GM12878 (cell line): ENCODE results near the gene OR52E2. TPM values are rescaled to one million over a fixed set of nuclear protein-coding genes. Genes with fewer than 3 reads are reported as not detected.

Source experiments
- ATAC-seq: fragments of 200-7000 bp; cut with Tn5 transposase; 3 replicates; pipeline ENCODE4 v1.9.1; 2020; ENCODE audit warnings: mild to moderate bottlenecking, moderate library complexity
- BruUV-seq: library from RNA; stranded (reverse); fragments of 400-500 nt; replicated peaks from 2 replicates; lab custom pipeline; 2021; lab: Mats Ljungman, UMichigan
- CTCF ChIA-PET: fragments of 300-600 bp; sonication (Branson Sonifier 250); formaldehyde crosslinking; extraction: SDS; loops from one replicate; lab custom pipeline; 2021; ENCODE audit warnings: inconsistent platforms; lab: Yijun Ruan, JAX
- POLR2A ChIA-PET: fragments of 350-600 bp; formaldehyde crosslinking; extraction: SDS; loops from one replicate; lab custom pipeline; 2021; ENCODE audit warnings: inconsistent platforms; lab: Charles Lee
- RAD21 ChIA-PET: fragments of 300-600 bp; sonication (Branson Sonifier 250); formaldehyde crosslinking; loops from one replicate; lab custom pipeline; 2023; ENCODE audit warnings: antibody characterized with exemption; ENCODE audit not compliant: unreplicated experiment; lab: Charles Lee
- SMC1A ChIA-PET: fragments of 300-600 bp; sonication (Branson Sonifier 250); formaldehyde crosslinking; loops from one replicate; lab custom pipeline; 2023; ENCODE audit not compliant: unreplicated experiment, uncharacterized antibody; lab: Charles Lee
- DNase-seq: peaks from one replicate; pipeline ENCODE4 v3.0.0-alpha.2; 2011; ENCODE audit warnings: low read depth, low spot score
- FAIRE-seq: peaks from 3 replicates; lab custom pipeline; 2011; peaks lifted over from hg19 to GRCh38; lab: Jason Lieb, UNC
- H2AFZ ChIP-seq: 2 replicates; pipeline ENCODE4 v1.6.0; 2011; ENCODE audit warnings: low read depth, low read length, control low read depth; ENCODE audit not compliant: control insufficient read depth
- H3K27ac ChIP-seq: 2 replicates; pipeline ENCODE4 v1.5.1; 2011; ENCODE audit warnings: control low read depth; ENCODE audit not compliant: control insufficient read depth, insufficient read depth
- H3K27me3 ChIP-seq, 2 experiments: replicated peaks in 1 of 2; 2 replicates each; pipeline versions ENCODE4 v1.6.0 to v1.6.1; 2011; ENCODE audit warnings: low read length in 1 of 2; ENCODE audit not compliant: control insufficient read depth in 2 of 2, insufficient read depth in 2 of 2
- H3K36me3 ChIP-seq, 2 experiments: 2 replicates each; pipeline ENCODE4 v1.5.1; 2011; ENCODE audit warnings: low read length in 1 of 2; ENCODE audit not compliant: control insufficient read depth in 2 of 2, insufficient read depth in 2 of 2
- H3K4me1 ChIP-seq: 2 replicates; pipeline ENCODE4 v1.6.1; 2011; ENCODE audit warnings: mild to moderate bottlenecking, low read length, moderate library complexity, mixed read lengths; ENCODE audit not compliant: control insufficient read depth, insufficient read depth
- H3K4me2 ChIP-seq: 2 replicates; pipeline ENCODE4 v1.6.0; 2011; ENCODE audit warnings: control low read depth; ENCODE audit not compliant: control insufficient read depth, insufficient read depth
- H3K4me3 ChIP-seq: fragments of 200-600 bp; sonication (generic); 2 replicates; pipeline ENCODE4 v1.5.1; 2016
- H3K79me2 ChIP-seq: 2 replicates; pipeline ENCODE4 v1.6.0; 2011; ENCODE audit warnings: low read length; ENCODE audit not compliant: control insufficient read depth, insufficient read depth
- H3K9ac ChIP-seq: 2 replicates; pipeline ENCODE4 v1.8.0; 2011; ENCODE audit warnings: low read length, control low read depth, mixed read lengths; ENCODE audit not compliant: control insufficient read depth, insufficient read depth
- H3K9me3 ChIP-seq: replicated peaks from 3 replicates; pipeline ENCODE4 v1.5.1; 2011; ENCODE audit warnings: mild to moderate bottlenecking, low read length; ENCODE audit not compliant: control insufficient read depth, insufficient read depth
- H4K20me1 ChIP-seq: 2 replicates; pipeline ENCODE4 v1.6.0; 2011; ENCODE audit not compliant: control insufficient read depth, insufficient read depth
- BHLHE40 ChIP-seq, 2 experiments: fragments of 450-650 bp in 1 of 2; IDR thresholded peaks; 2 replicates each; pipeline ENCODE4 v1.6.1; 2011 to 2017; ENCODE audit warnings: low read depth in 2 of 2, borderline replicate concordance in 1 of 2, improper control_type of control experiment in 1 of 2, low read length in 1 of 2, mild to moderate bottlenecking in 1 of 2
- CBFB ChIP-seq: IDR thresholded peaks from 2 replicates; pipeline ENCODE4 v1.6.1; 2016; ENCODE audit warnings: antibody characterized with exemption, low read depth
- CREM ChIP-seq: IDR thresholded peaks from 2 replicates; pipeline ENCODE4 v1.6.1; 2014; ENCODE audit warnings: antibody characterized with exemption, low read depth
- EED ChIP-seq: sonication (generic); IDR thresholded peaks from 2 replicates; pipeline ENCODE4 v1.6.1; 2016; ENCODE audit warnings: antibody characterized with exemption, low read depth
- ESRRA ChIP-seq: IDR thresholded peaks from 2 replicates; pipeline ENCODE4 v1.6.1; 2012; ENCODE audit warnings: mild to moderate bottlenecking, low read length, improper control_type of control experiment
- EZH2 ChIP-seq: IDR thresholded peaks from 2 replicates; pipeline ENCODE4 v1.6.1; 2012; ENCODE audit warnings: low read depth, mild to moderate bottlenecking, control low read depth, inconsistent platforms, low read length, borderline replicate concordance; ENCODE audit not compliant: control insufficient read depth
- FOXM1 ChIP-seq: IDR thresholded peaks from 2 replicates; pipeline ENCODE4 v1.6.1; 2012; ENCODE audit warnings: low read depth, mild to moderate bottlenecking, inconsistent platforms, low read length, moderate library complexity
- KAT2A ChIP-seq: conservative IDR thresholded peaks from 2 replicates; pipeline ENCODE4 v1.6.1; 2011; ENCODE audit warnings: low read depth, low read length; ENCODE audit not compliant: control insufficient read depth
- MYC ChIP-seq: IDR thresholded peaks from 2 replicates; pipeline ENCODE4 v1.6.1; 2011; ENCODE audit warnings: mild to moderate bottlenecking, low read length, moderate library complexity, inconsistent platforms; ENCODE audit not compliant: insufficient read depth, insufficient replicate concordance, insufficient read length, severe bottlenecking
- NRF1 ChIP-seq: conservative IDR thresholded peaks from 2 replicates; pipeline ENCODE4 v1.6.1; 2011; ENCODE audit warnings: mild to moderate bottlenecking, low read depth, low read length, improper control_type of control experiment
- POLR2A ChIP-seq: IDR thresholded peaks from 2 replicates; pipeline ENCODE4 v1.6.1; 2011; ENCODE audit warnings: low read depth, mild to moderate bottlenecking, low read length
- POLR2AphosphoS2 ChIP-seq: IDR thresholded peaks from 2 replicates; pipeline ENCODE4 v1.6.1; 2011; ENCODE audit warnings: low read depth, mild to moderate bottlenecking, low read length, improper control_type of control experiment, moderate library complexity
- SMC3 ChIP-seq: IDR thresholded peaks from 2 replicates; pipeline ENCODE4 v1.6.1; 2011; ENCODE audit warnings: low read length, improper control_type of control experiment, borderline replicate concordance
- SP1 ChIP-seq: IDR thresholded peaks from one replicate; pipeline ENCODE4 v1.6.1; 2011; ENCODE audit warnings: low read depth, low read length
- SREBF2 ChIP-seq: IDR thresholded peaks from 2 replicates; pipeline ENCODE4 v1.6.1; 2012; ENCODE audit warnings: mild to moderate bottlenecking, low read length
- ZNF274 ChIP-seq: IDR thresholded peaks from one replicate; pipeline ENCODE4 v1.8.0; 2011; ENCODE audit not compliant: insufficient read length, insufficient read depth
- WGBS: methylation state at CpG from one replicate; pipeline ENCODE4 v1.1.6; 2016; ENCODE audit warnings: low lambda C conversion rate; ENCODE audit not compliant: insufficient replicate concordance, insufficient coverage; ENCODE audit errors: missing lambda C conversion rate; 5-methylcytosine and 5-hydroxymethylcytosine counted together
- in situ Hi-C: fragments of 300-500 bp; cut with MboI; formaldehyde crosslinking; loops from 9 replicates; pipeline ENCODE4 v1.14.3; 2018; ENCODE audit warnings: mixed read lengths
- intact Hi-C: fragments of 100-400 bp; cut with micrococcal nuclease; formaldehyde crosslinking; loops from one replicate; pipeline ENCODE4 v1.14.2; 2022; ENCODE audit not compliant: unreplicated experiment
- polyA plus RNA-seq, 11 experiments: library from polyadenylated mRNA; depleted of rRNA in 4 of 11; unstranded in 6 of 11; stranded (reverse) in 5 of 11; fragments of >200 nt; fragmentation: Nextera tagmentation in 4 of 11; fragmentation: Illumina TruSeq in 1 of 11; extraction: Ambion mirVana in 4 of 11; extraction: Trizol in 1 of 11; gene quantifications; 1 replicate in 1 of 11; 2 replicates in 10 of 11; pipeline versions ENCODE4 v1.2.1 to v1.2.3, GENCODE V29; 2011 to 2016; ENCODE audit warnings: inconsistent platforms in 2 of 11, missing spikeins in 2 of 11, low read depth in 1 of 11
- total RNA-seq, 4 experiments: library from RNA; depleted of rRNA in 3 of 4; stranded (reverse); fragments of >200 nt in 3 of 4; fragmentation: Illumina TruSeq in 1 of 4; extraction: Trizol in 1 of 4; gene quantifications; 2 replicates each; pipeline versions ENCODE4 v1.2.1 to v1.2.3, GENCODE V29; 2013 to 2021
- TF ChIP-seq, protein P1 (sequence below): fragments of 450-650 bp; IDR thresholded peaks from 2 replicates; pipeline ENCODE4 v1.6.1; 2017; ENCODE audit warnings: mild to moderate bottlenecking, low read depth, inconsistent platforms; ENCODE audit not compliant: poor library complexity, severe bottlenecking
- TF ChIP-seq, protein P2 (sequence below): fragments of 450-650 bp; IDR thresholded peaks from 2 replicates; pipeline ENCODE4 v1.6.1; 2014; ENCODE audit warnings: mild to moderate bottlenecking
- TF ChIP-seq, protein P3 (sequence below): IDR thresholded peaks from 2 replicates; pipeline ENCODE4 v1.6.1; 2012; ENCODE audit warnings: low read depth, low read length, improper control_type of control experiment

Gene OR52E2
- total and polyA plus RNA-seq, 10 of the 15 experiments (the other 5 are each of a cell fraction or from before 2014, with no cell fraction given): not detected

DNA sequence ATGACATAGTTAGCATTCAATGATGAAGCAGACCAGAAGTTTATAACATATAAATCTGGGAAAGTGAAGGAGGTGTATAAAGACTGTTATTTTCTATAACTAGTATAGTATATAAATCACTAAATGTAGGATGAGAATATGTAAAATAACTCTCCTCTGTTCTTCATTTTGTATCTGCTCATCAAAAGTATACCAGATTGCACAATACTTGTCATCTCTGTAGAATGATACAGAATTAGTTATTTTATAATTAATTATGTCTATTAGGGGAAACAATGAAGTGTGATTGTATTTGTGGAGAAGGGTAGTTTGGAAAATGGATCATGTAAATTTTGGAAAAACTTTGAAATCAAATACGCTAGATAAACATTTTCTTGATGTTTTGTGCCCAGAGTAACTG, 46.4 kb downstream of the OR52E2 start (continued):
- TF ChIP-seq, protein P1, sequence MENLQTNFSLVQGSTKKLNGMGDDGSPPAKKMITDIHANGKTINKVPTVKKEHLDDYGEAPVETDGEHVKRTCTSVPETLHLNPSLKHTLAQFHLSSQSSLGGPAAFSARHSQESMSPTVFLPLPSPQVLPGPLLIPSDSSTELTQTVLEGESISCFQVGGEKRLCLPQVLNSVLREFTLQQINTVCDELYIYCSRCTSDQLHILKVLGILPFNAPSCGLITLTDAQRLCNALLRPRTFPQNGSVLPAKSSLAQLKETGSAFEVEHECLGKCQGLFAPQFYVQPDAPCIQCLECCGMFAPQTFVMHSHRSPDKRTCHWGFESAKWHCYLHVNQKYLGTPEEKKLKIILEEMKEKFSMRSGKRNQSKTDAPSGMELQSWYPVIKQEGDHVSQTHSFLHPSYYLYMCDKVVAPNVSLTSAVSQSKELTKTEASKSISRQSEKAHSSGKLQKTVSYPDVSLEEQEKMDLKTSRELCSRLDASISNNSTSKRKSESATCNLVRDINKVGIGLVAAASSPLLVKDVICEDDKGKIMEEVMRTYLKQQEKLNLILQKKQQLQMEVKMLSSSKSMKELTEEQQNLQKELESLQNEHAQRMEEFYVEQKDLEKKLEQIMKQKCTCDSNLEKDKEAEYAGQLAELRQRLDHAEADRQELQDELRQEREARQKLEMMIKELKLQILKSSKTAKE: no peak

DNA sequence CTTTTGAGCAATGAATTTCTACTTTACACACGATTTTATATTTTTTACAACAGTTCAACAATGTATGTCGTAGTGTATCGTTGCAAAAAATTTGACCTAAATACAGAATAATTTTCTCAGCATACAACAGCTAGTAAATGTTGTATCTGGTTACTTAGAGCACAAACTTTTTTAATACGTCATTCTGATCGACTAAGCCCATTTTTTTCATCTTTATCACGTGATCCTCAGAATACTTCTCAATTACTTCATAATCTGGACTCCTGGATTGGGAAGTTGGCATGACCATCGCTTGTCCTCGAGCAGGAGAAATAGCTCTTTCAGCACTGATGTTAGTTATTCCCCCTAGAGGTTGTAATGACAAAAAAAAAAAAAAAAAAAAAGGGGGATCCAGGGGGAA, 48.2 kb downstream of the OR52E2 start:
- ChIA-PET CTCF (interaction anchor here (0.7 kb wide), 1 partner anchor 375 kb away, joined by 3 read pairs; no protein-coding TSS in a partner anchor), SMC1A (no interaction called here), POLR2A (no interaction called here), RAD21 (no interaction called here)
- Histone ChIP-seq H3K79me2 (no peaks in the 10 kb centered on the region), H3K4me2 (no peak overlapping the region), H4K20me1 (no peaks in the 10 kb centered on the region), H3K4me3 (no peak overlapping the region), H3K27ac (no peak overlapping the region), H3K9ac (no peak overlapping the region), H3K27me3 (no peaks in the 10 kb centered on the region), H3K4me1 (no peaks in the 10 kb centered on the region), H2AFZ (no peak overlapping the region), H3K36me3 (no peaks in the 10 kb centered on the region), H3K9me3 (no peaks in the 10 kb centered on the region)
- ATAC-seq: no peak
- no TSS peak for BruUV-seq
- WGBS: 14% methylated on average over 8 of the region's 8 CpGs
- TF ChIP-seq, protein P2, sequence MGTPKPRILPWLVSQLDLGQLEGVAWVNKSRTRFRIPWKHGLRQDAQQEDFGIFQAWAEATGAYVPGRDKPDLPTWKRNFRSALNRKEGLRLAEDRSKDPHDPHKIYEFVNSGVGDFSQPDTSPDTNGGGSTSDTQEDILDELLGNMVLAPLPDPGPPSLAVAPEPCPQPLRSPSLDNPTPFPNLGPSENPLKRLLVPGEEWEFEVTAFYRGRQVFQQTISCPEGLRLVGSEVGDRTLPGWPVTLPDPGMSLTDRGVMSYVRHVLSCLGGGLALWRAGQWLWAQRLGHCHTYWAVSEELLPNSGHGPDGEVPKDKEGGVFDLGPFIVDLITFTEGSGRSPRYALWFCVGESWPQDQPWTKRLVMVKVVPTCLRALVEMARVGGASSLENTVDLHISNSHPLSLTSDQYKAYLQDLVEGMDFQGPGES: no peak
- TF ChIP-seq CBFB (no peak), FOXM1 (no peak), SP1 (no peak), POLR2A (no peak), ESRRA (no peak), NRF1 (no peak), MYC (no peak), EZH2 (no peak), CREM (no peak), ZNF274 (no peak), EED (no peak), POLR2AphosphoS2 (no peak), BHLHE40 (IDR thresholded peaks at IDR 0.05; ENCODE audit: borderline replicate concordance in 1 of 2, low read depth in 2 of 2, low read length in 1 of 2) (no peak), SREBF2 (no peak), KAT2A (no peak), SMC3 (no peak)
- TF ChIP-seq, protein P3, sequence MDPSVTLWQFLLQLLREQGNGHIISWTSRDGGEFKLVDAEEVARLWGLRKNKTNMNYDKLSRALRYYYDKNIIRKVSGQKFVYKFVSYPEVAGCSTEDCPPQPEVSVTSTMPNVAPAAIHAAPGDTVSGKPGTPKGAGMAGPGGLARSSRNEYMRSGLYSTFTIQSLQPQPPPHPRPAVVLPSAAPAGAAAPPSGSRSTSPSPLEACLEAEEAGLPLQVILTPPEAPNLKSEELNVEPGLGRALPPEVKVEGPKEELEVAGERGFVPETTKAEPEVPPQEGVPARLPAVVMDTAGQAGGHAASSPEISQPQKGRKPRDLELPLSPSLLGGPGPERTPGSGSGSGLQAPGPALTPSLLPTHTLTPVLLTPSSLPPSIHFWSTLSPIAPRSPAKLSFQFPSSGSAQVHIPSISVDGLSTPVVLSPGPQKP: no peak
- intact Hi-C loops: no loop called here
- DNase-seq: no peak
- in situ Hi-C loops: no loop called here
- FAIRE-seq: no peak
